Hematopoietic multipotent progenitor cell treated with erythropoietin and hydrocortisone succinate and interleukin-3 and kit ligand, for 17 days (in vitro differentiated cells): ENCODE results near the gene SLC32A1.

Experiments used
- DNase-seq: peaks from one replicate; pipeline ENCODE4 v3.0.0-alpha.2; 2015; ENCODE audit warnings: low spot score

The SLC32A1 gene

GRCh38 chr20:38754924-38755323, 30.6 kb downstream of the SLC32A1 start:
- DNase-seq, result no peak

DNA sequence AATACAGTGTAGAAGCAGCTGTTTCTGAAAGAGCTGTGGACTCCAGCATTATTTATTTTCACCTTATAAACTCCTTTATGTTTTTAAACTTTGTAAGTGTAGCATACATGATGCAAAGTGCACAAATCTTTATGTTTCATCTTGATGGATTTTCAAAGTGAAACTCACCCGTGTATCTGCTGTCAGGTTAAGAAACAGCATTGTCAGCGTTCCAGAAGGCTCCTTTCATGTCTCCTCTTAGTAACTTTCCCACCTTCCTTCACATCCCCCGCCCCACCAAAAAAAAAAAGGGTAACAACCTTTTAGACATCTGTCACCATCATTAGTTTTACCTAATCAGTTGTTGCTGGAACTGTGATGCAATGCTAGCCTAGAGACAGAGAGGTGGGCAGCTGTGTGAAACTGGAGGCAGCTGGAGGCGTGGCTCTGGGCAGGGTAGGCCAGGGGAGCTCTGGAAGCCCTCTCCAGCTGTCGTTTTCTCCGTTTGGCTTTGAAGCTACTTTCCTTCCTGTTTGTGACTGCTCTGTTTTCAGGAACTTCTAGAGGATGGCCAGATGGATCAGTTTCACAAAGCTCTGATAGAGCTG, 31.1 kb downstream of the SLC32A1 start:
- DNase-seq, result no peak

GRCh38 chr20:38757145-38757775, 33.0 kb downstream of the SLC32A1 start:
- peak; percentile 80 for DNase-seq

- DNase-seq, result no peak
These were observed 34.8 kb downstream of the SLC32A1 start for GRCh38 chr20:38759106-38759505.

DNA sequence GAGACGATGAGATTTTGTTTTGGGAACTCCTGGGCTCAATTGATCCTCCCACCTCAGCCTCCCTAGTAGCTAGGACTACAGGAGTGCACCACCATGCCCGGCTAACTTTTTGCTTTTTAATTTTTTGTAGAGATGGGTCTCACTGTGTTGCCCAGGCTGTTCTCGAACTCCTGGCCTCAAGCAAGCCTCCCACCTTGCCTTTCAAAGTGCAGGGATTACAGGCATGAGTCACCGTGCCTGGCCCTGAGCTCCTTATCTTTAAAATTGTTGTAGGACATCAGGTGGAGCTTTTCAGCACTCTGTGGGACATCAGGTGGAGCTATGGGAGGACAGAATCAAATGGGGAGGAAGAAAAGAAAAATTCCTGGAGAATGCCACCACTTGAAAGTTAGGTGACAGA, 36.7 kb downstream of the SLC32A1 start:
- DNase-seq, result no peak

GRCh38 chr20:38762174-38762573, 37.9 kb downstream of the SLC32A1 start:
- no peak for DNase-seq

DNA sequence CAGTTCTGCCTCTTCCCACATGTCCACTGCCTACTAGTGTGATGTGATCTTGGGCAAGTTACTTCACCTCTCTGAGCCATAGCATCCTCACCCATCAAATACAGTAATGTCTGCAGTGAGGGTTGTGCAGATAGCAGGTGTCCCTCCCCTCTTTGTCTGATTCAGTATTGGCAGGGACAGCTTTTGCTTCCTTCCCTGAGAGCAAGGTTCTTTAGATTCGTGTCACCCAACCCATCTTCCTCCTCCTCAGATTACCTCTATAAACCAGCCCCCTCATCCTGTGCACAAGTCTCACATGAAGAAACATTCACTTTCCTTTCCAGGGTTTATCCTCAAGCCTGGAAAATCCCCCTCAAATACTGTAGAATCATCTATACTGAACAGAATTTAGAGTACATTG, 39.3 kb downstream of the SLC32A1 start:
- no peak for DNase-seq

DNA sequence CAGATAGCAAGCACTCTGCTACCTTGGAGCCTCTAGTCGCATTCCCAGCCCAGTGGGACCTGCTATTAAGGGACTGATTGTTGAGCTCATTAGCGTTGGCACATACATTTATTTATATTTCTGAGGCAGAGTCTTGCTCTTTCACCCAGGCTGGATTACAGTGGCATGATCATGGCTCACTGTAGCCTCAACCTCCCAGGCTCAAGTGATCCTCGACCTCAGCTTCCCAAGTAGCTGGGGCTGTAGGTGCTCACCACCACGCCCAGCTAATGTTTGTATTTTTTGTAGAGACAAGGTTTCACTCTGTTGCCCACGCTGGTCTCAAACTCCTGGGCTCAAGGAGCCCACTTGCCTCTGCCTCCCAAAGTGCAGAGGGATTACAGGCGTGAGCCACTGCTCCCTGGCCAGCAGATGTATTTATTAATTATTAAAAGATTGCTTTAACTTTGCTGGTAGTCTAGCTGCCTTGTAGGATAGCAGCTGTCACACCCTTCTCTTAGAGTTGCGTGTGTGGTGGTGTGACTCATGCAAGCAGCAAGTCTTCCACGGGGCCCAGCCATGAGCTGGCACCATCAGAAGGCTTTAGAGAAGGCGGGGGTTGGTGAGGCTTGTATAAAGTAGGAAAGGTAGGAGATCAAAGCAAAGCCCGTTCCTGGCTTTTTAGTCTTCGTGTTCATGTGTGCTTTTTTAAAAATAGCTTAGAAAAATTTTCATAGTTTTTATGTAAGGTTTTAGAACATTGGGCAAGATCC, 40.5 kb downstream of the SLC32A1 start:
- DNase-seq, result peak; percentile 68

GRCh38 chr20:38766071-38766470, 41.8 kb downstream of the SLC32A1 start:
- no peak for DNase-seq

DNA sequence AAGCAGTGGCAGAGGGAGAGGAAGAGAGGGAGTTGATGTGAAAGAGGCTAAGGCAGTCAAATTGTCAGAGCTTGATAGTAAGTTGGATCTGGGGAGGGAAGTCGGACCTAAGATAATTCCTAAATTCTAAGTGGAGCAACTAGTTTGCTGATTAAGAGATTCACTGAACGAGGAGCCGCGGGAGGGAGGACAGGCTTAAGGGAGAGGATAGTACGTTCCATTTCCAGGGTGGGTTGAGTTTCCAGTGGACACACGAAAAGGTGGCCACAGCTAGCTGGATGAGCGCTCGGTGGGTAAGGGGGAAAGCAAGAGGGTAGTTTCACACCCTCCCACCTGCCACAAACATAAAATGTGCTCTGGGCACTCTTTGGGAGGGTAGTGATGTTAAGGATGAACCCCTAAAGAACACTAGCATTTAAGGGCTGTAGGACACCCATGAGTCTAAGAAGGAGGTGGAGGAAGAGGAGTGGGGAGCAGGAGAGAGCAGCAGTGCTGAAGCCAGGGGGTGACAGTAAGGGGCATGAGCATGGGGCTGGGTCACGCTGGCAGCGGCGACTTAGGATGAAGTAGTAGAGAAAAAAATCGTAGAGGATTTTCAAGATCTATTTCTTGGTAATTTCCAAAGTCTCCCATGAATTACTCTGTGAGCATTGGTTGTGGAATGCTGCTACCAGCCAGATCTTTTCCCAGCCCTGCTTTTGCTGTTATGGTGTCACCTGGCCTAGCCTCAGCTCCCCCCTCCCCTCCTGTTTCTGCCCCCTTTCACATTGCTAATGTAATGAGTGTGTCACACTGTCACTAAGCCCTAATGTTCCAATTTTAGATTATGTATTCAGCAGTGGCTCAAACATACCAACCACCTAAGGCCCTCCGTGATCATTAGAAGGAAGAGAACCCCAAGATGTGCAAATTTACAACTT, 45.4 kb downstream of the SLC32A1 start:
- DNase-seq, result no peak

DNA sequence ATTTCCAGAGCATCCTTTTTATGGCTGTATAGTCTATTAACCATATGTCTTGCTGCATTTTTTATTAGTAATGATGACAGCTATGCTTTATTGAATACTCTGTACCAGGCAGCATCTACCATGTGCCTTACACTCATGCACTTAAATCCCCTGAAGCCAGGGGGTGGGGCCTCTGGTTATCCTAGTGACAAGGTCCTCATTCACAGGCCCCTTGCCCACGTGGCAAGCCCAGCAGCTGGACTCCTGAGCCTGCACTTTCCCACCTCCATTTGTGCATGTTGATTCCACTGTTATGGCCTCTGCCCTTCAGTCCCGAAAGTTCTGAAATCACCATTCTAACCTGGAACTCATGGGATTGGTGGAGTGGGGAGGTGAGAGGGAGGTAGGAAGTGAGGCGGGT, 46.3 kb downstream of the SLC32A1 start:
- no peak for DNase-seq

DNA sequence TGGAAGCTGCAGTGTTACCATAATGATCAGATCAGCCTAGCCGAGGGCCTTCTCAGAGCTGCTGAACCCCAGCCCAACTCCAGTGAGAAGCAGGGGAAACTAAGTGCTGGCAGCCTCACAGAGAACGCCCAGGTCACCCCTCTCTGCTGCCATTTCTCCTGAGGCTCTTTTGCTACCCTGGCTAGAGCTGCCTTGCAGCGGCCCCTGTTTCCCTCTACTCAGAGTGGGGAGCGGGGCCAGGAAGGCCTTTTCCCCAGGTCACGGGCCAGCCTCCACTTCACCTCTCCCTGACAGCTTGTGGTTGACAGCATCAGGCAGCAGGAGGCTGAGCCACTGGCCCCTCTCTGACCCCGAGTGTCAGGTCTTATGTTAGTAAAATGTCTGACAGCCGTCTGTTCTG, 46.7 kb downstream of the SLC32A1 start:
- DNase-seq, result no peak

GRCh38 chr20:38771621-38772020, 47.3 kb downstream of the SLC32A1 start:
- no peak for DNase-seq

DNA sequence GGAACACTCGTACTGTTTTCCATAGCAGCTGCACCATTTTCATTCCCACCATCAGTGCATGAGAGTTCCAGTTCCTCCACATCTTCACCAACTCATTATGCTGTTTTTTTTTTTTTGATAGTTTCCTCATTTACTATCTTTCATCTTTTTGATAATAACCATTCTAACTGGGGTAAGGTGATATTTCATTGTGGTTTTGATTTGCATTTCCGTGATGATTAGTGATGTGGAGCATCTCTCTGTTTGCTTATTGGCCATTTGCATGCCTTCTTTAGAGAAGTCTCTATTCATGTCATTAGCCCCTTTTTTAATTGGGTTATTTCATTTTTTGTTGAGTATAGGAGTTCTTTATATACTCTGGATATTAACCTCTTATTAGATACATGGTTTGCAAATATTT, 49.9 kb downstream of the SLC32A1 start:
- no peak for DNase-seq

DNA sequence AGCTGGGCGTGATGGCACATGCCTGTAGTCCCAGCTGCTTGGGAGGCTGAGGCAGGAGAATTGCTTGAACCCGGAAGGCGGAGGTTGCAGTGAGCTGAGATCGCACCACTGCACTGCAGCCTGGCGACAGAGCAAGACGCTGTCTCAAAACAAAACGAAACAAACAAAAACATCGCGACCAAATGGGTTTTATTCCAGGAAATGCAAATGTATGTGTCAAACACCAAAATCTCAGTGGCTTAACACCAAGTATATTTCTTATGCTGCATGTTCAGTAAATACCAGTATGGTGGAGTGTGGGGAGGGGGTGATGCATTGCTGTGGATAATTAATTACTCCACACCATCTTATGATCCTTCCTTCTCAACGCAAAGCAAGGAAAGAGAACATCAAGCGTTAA, 52.1 kb downstream of the SLC32A1 start:
- DNase-seq, result no peak
